Occipital lobe (tissue), 2 donors: Measurements from ENCODE around the gene GAREM1. TPM values are rescaled to one million over a fixed set of nuclear protein-coding genes. Genes with fewer than 3 reads are reported as not detected.
"Not testable (repeated sequence)": the region's sequence is repeated elsewhere in the genome, so short reads cannot be mapped to it uniquely, and the experiment has no call there.

Experiments used
- DNase-seq: peaks from one replicate; lab custom pipeline; 2025; lab: John Stamatoyannopoulos, UW
- total RNA-seq: library from RNA; depleted of rRNA; stranded (reverse); fragments of >200 nt; gene quantifications from one replicate; pipeline ENCODE4 v1.2.3, GENCODE V29; 2014

The GAREM1 gene
- total RNA-seq, 1 donor from 2014 or later, result 22.0 TPM

DNA sequence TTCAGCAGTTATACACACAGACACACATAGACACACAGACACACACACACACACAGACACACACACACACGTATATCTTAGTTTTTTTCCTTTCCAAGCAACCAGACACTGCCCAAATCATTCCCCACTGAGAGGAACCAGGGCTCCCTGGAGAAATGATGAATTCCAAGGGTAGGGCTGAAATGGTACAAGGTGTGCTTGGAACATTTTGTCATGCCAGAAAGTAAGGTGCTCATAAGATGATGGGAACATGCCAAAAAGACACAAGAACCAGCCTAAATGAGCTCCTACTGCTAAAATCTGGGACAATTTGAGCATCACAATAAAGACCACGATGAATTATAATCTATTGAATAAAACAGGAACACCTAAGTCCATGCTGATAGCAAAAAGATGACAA lies 177.6 kb downstream of the GAREM1 start:
- no peak for DNase-seq

- DNase-seq, result not testable (repeated sequence)
Observed at GRCh38 chr18:32291623-32292022, 179.1 kb downstream of the GAREM1 start.

DNA sequence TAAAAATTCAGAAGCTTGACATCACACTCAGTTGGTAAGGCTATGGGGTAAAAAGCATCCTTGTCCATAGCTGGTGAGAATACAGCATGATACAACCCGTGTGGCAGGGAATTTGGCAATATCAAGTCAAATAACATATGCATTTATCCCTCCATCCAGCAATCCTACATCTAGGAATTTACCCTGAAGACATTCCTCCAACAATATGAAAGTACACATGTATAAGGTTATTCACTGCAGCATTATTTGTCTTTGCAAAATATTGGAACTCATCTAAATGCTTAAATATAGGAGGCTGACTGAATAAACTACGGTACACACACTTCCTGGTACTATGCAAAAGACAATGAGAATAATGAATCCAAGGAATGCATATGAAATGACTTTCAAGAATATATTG lies 179.9 kb downstream of the GAREM1 start:
- no peak for DNase-seq

DNA sequence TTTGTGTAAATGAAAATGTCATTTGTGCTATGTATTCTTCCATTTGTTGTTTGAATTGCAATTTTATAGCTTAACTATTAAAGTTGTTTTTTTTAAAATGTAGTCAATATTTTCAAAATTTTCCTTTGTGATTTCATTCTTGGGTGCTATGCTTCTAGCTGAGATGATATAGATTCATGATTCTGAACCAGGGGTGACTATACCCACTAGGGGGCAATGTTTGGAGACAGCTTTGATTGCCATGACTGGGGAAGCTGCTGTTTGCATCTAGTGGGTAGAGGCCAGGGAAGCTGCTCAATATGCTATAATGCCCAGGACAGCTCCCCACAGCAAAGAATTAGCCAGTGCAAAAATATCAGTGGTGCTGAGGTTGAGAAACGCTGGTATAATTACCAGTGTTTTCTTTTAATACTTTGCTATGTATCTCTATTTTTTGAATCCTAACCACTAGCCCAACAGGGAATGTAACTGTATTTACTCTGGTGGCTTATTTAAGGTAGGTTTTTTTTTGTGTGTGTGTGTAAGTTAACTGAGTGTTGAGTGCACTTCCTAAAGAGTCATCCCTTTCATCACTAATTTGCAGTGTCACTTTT lies 181.1 kb downstream of the GAREM1 start:
- DNase-seq, result no peak

- DNase-seq, result no peak
Observed at GRCh38 chr18:32287873-32288272, 182.8 kb downstream of the GAREM1 start.

DNA sequence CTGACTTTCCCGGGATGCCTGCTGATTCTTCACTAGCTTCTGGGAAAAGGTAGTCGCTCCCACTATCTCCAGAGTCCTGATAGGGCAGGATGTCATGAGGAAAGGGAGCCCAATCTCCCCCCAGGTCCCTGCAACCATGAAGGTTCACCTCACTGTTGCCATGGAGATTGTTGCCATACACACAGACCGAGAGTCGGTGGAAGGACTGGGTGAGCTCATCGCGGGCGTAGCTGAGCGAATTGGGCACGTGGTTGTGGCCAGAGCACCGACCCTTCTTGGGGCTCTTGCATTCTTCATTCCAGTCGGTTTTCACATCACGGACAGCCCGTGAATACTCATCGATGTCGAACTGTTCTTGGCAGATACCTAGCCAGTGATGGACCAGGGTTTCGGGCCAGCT lies 183.4 kb downstream of the GAREM1 start:
- no peak for DNase-seq

DNA sequence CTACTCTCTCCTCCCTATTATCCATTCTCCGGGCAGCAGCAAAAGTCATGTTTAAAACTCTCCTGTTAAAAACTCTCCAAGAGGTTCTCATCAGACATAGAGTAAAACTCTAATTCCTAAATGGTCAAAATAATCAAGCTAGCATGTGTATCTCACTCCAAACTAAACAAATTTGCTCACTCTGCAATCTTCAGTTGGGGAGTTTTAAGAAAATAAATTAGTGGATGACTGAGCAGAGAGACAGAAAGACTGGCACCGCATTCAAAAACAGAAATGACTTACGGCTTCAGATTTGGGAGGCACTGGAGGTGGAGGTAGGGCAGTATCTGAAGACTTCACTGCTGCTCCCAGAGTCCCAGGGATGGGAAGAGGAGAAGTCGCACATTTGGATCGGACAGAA lies 183.9 kb downstream of the GAREM1 start:
- DNase-seq, result no peak

DNA sequence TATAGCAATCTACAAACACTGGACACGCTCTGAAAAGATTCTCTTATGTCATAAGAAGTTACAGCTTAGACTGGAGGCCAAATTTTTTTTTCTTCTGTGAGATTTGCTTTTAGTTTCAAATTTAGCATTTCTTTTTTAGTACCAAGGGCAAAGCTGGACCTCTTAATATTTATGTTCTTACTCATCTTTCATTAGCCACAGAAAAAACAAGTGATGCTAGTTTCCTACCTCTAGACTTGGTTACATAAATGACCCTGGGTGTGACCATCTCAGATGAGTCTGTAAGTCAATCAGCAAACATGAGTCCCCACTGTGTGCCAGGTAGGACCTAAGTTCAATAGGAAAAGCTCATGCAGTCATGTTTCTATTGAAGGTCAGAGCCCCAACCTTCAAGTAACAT lies 186.4 kb downstream of the GAREM1 start:
- no peak for DNase-seq

DNA sequence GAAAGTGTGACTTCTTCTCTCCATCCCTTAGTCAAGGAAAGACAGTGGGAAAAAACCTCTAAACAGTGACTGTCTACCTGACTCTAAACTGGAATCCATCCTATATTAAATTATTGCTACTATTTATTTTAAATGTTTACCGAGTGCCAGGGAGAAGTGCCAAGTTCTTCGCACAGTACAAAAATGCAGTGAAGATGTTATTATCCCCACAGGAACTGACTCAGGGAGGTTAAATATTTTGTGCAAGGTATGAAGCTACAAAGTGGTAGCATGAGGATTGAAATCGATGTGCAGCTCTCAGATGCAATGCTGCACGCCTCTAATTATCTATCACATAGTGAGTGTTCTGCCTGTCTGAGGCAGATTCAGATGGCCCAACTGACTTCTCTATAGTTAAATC lies 189.8 kb downstream of the GAREM1 start:
- DNase-seq, result no peak

GRCh38 chr18:32280188-32280783 lies 190.4 kb downstream of the GAREM1 start:
- no peak for DNase-seq

GRCh38 chr18:32278177-32278799 lies 192.4 kb downstream of the GAREM1 start:
- no peak for DNase-seq

DNA sequence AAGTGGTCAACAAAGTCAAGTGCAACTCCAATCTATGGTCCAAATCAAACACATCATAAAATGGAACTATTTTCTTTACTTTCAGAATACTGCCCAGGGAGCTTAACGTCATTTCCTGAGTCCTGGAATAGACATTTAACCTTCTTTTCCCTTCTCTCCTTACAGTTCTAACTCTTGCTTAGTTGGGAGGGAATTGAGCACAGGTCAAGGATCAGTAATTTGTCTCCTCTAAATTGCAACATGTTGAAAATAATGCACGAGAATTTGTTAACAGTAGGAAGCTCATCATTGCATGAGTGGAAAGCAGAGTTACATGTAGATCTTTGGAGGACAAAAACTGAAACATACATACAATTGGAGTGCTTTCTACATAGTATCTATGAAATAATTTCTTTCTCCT lies 193.1 kb downstream of the GAREM1 start:
- DNase-seq, result no peak

- no peak for DNase-seq
Observed at GRCh38 chr18:32276906-32277305, 193.8 kb downstream of the GAREM1 start.

DNA sequence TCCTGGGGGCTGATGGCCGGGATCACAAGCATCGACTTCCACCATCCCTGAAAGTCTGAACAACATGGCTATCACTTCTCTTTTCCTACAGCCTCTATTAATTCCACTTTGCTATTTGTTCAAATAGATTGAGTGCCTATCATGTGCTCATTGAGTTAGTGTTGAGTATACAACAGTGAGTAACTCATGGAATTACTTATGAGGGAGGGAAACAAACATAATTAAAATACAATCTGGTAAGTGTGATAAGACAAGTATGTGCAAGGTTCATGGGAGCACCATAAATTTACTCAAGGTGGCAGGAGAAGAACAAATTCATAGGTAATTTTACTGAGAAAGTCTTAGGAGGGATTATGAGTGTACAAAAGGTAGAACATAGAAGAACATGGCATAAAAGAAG lies 194.4 kb downstream of the GAREM1 start:
- DNase-seq, result no peak

DNA sequence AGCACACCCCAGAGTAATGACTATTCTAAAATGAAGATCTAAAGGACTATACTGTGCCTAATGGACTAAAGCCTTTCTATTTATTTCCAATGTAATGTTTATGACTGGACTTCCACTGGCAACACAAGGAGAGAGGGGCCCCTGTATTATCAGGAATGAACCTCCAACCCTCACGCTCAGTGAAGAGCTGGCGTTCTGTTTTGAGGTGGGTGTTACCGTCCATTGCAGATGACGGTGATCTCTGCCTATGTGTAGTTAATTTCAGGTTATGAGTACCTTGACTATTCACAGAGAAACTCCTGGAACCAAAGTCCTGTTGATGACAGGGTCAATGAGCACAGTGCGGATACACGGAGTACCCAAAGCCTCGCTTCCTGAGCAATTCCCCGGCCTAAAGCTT lies 195.5 kb downstream of the GAREM1 start:
- no peak for DNase-seq

DNA sequence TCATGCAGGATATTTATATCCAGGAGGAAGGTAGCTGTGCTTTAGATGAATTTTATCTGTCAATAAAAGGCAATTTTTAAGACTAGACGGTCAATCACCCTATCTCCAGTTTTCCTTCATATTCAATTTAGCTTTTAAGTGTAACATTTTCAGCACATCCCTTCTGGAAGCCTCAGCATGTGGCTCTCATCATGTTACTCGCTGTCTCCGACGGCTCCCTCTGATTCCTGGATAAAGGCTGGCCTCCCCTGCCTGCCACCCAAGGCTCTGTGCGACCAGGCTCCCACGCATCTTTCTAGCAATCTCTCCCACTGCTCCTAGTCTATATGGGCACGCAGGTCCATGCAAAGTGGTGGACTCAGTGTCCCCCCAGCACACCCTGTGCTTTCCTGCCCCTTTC lies 196.4 kb downstream of the GAREM1 start:
- DNase-seq, result no peak

DNA sequence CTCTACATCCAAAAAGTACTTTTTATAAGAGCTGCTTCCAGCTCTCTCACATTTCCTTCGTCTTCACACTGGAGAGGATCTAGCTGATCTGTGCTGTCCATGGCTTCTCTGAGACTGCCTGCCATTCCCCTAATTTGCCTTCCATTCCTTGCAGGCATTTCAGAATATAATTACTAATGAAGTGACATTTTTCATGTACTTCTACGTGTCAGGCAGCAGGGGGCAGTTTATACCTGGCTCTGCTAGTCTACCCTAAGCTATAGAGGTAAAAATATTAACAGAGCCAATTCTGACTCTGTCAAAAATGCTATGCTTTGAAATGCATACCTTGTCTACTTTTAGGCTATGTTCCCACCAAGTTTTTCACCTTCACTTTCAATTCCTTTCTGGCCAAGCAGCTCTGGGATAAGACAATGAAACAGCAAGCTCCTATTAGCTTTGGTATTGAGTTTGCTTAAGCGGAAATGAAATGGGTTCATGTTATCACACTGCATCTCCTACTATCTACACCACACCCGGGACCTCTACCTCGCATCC lies 198.9 kb downstream of the GAREM1 start:
- DNase-seq, result no peak

DNA sequence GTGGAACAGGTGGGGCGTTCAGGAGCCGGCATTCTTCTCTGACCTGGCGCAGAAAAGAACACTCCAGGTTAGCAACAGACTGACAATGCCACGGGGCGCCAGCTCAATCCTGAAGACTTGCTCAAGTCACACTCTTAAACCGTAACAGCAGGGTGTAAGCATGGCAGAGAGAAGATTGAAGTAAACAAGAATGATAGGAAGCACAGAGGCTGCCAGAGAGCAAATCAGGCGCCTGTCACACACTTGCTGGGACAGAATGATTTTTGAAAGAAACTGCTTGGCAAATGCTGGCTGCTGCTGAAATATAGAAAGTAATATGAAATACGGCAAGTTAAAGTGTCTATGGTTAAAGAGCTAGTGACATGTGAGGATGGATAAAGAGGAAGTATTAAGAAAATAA lies 200.3 kb downstream of the GAREM1 start:
- no peak for DNase-seq

DNA sequence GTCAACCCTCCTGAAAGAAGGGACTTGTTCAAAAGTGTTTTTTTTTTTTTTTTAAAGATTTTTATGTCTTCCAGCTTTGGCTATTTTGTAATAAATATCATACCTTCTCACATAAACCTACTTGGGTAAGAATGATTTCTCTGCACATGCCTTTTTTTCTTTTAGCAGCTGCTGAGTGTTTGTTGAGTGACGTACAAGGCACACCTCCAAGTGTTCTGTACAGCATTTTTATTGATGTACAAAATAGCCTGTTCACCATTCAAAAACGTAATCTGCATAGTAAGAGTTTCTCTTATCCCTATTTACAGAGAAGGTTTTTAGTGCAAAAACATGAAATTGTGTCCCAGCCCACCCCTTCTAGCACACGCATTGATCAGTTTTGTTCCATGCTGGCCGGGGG lies 203.2 kb downstream of the GAREM1 start:
- no peak for DNase-seq

- DNase-seq, result no peak
Observed at GRCh38 chr18:32264401-32264800, 206.3 kb downstream of the GAREM1 start.

DNA sequence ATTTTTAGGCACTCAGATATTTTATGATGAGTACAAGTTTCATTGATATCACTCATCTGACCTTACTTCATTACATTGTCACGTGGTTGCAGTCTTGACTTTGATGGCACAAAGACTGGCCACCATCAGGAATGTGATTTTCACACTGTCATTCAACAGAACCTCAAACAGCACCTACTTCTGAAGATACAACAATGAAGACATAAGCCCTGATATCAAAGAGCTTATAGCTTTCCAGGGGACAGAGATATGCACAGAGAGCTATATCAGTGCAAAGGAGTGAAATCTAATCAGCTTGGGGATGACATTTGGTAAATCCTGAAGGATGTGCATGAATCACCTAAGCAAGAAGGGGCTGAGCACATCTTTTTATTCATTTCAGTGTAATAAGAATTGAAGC lies 208.6 kb downstream of the GAREM1 start:
- no peak for DNase-seq

- DNase-seq, result no peak
Observed at GRCh38 chr18:32261003-32261402, 209.7 kb downstream of the GAREM1 start.

- no peak for DNase-seq
Observed at GRCh38 chr18:32259553-32259952, 211.1 kb downstream of the GAREM1 start.
